Skin of body (tissue), 3 donors: ENCODE results near the gene CRTAP. TPM values are rescaled to one million over a fixed set of nuclear protein-coding genes. Genes with fewer than 3 reads are reported as not detected.
"Not testable (repeated sequence)": the region's sequence is repeated elsewhere in the genome, so short reads cannot be mapped to it uniquely, and the experiment has no call there.

Experiments used
- DNase-seq: peaks from one replicate; lab custom pipeline; 2025; lab: John Stamatoyannopoulos, UW
- small RNA-seq: library from RNA; depleted of rRNA; stranded (forward); fragments of <200 nt; gene quantifications from one replicate; pipeline ENCODE3, GENCODE V24; 2014; ENCODE audit warnings: low replicate concordance
- total RNA-seq: library from RNA; depleted of rRNA; stranded (reverse); fragments of >200 nt; gene quantifications from one replicate; pipeline ENCODE4 v1.2.3, GENCODE V29; 2014

CRTAP gene
- total RNA-seq, 1 donor from 2014 or later = 140 TPM

GRCh38 chr3:33174095-33174494 lies 60.3 kb downstream of the CRTAP start:
- DNase-seq = no peak

- no peak for DNase-seq
Measured at GRCh38 chr3:33174711-33175414, 61.0 kb downstream of the CRTAP start.

- no peak for DNase-seq
Measured at GRCh38 chr3:33179132-33179531, 65.3 kb downstream of the CRTAP start.

- no peak for DNase-seq
Measured at GRCh38 chr3:33181229-33181628, 67.4 kb downstream of the CRTAP start.

- not testable (repeated sequence) for DNase-seq
Measured at GRCh38 chr3:33181641-33182040, 67.8 kb downstream of the CRTAP start.

GRCh38 chr3:33184863-33185262 lies 71.0 kb downstream of the CRTAP start:
- DNase-seq = no peak

- DNase-seq = no peak
Measured at GRCh38 chr3:33186524-33187367, 72.9 kb downstream of the CRTAP start.

- no peak for DNase-seq
Measured at GRCh38 chr3:33187368-33187634, 73.5 kb downstream of the CRTAP start.

- no peak for DNase-seq
Measured at GRCh38 chr3:33194303-33194702, 80.5 kb downstream of the CRTAP start.

GRCh38 chr3:33196538-33196937 lies 82.7 kb downstream of the CRTAP start:
- DNase-seq = no peak

Small RNA genes lying within 50 kb of the gene (small RNA-seq; reads per million reads assigned to genes)
- gene AC123900.1 (not detected), gene RN7SL296P (not detected), gene SUMO2P10 (not detected)

Other genes with a start within 250 kb of the CRTAP start
- gene CCR4, start 162.4 kb upstream of the CRTAP start, total RNA-seq = 0.59 TPM
- gene GLB1, start 16.9 kb upstream of the CRTAP start, total RNA-seq = 21.1 TPM
- 4.1 TPM for gene TMPPE, start 16.9 kb upstream of the CRTAP start, total RNA-seq
- gene SUSD5, start 104.8 kb downstream of the CRTAP start, total RNA-seq = 3.3 TPM
- gene FBXL2, start 163.4 kb downstream of the CRTAP start, total RNA-seq = 13.8 TPM